ENCODE data around the gene LRRC8D. TPM values are rescaled to one million over a fixed set of nuclear protein-coding genes. Genes with fewer than 3 reads are reported as not detected.
"Not testable (repeated sequence)": the region's sequence is repeated elsewhere in the genome, so short reads cannot be mapped to it uniquely, and the experiment has no call there.

Gene LRRC8D
- total and polyA plus RNA-seq, 9 of the 15 experiments (the other 6 are each of a cell fraction or from before 2014, with no cell fraction given), result 3.4 to 53.9 (median 15.9) TPM

- H3K9ac ChIP-seq (ENCODE audit: insufficient read depth in 1 of 2, low read depth in 2 of 2, low read length in 2 of 2); DNase-seq (ENCODE audit: extremely low read depth in 1 of 4, low spot score in 3 of 4); H3K27ac ChIP-seq (ENCODE audit: extremely low read depth, low read depth, low read length); H3K4me1 ChIP-seq (replicated peaks in 1 of 2; ENCODE audit: control insufficient read depth in 2 of 2, insufficient read depth in 2 of 2, low read length in 2 of 2); FAIRE-seq; intact Hi-C loops (cut with micrococcal nuclease); H4K20me1 ChIP-seq (replicated peaks; ENCODE audit: control insufficient read depth, insufficient read depth, low read length); H3K4me3 ChIP-seq; H3K9me1 ChIP-seq (ENCODE audit: control insufficient read depth, insufficient read depth, low read length); H3K4me2 ChIP-seq (ENCODE audit: insufficient read depth, low read length); H3K27me3 ChIP-seq (ENCODE audit: control insufficient read depth in 2 of 2, insufficient read depth in 2 of 2, low read length in 2 of 2); H3K36me3 ChIP-seq (ENCODE audit: control insufficient read depth, insufficient read depth, low read length); H2AFZ ChIP-seq (ENCODE audit: low read depth, low read length); CTCF ChIA-PET (ENCODE audit: low intra/inter-chr PET ratio); POLR2A ChIA-PET; ATAC-seq; H3K79me2 ChIP-seq (ENCODE audit: control insufficient read depth, insufficient read depth, low read length); H3K9me3 ChIP-seq (replicated peaks; ENCODE audit: control insufficient read depth, insufficient read depth, low read depth, low read length); in situ Hi-C loops (cut with MboI); BruUV-seq (replicated peaks): not testable (repeated sequence)
- TF ChIP-seq BCOR (IDR thresholded peaks at IDR 0.05) (0 out of 2 replicates have a peak, but pooled peaks have one; percentile 13), ZNF184 (CRISPR knock-in tag; IDR thresholded peaks at IDR 0.05) (peak; percentile 75)
- 0% methylated on average over 2 of the region's 2 CpGs for WGBS (ENCODE audit: insufficient coverage, low coverage, missing lambda C conversion rate)
Measured at GRCh38 chr1:89777271-89777670, 43.6 kb upstream of the LRRC8D start.

- Histone ChIP-seq H3K27ac (ENCODE audit: extremely low read depth, low read depth, low read length) (no peak overlapping the region), H3K9me1 (ENCODE audit: control insufficient read depth, insufficient read depth, low read length) (no peaks in the 10 kb centered on the region), H3K79me2 (ENCODE audit: control insufficient read depth, insufficient read depth, low read length) (no peaks in the 10 kb centered on the region), H4K20me1 (replicated peaks; ENCODE audit: control insufficient read depth, insufficient read depth, low read length) (no peaks in the 10 kb centered on the region), H3K36me3 (ENCODE audit: control insufficient read depth, insufficient read depth, low read length) (no peaks in the 10 kb centered on the region), H3K9me3 (replicated peaks; ENCODE audit: control insufficient read depth, insufficient read depth, low read depth, low read length) (no peaks in the 10 kb centered on the region), H3K9ac (ENCODE audit: insufficient read depth in 1 of 2, low read depth in 2 of 2, low read length in 2 of 2) (no peak overlapping the region), H3K4me2 (ENCODE audit: insufficient read depth, low read length) (no peak overlapping the region), H3K4me3 (no peak overlapping the region), H3K27me3 (ENCODE audit: control insufficient read depth in 2 of 2, insufficient read depth in 2 of 2, low read length in 2 of 2) (no peaks in the 10 kb centered on the region), H3K4me1 (replicated peaks in 1 of 2; ENCODE audit: control insufficient read depth in 2 of 2, insufficient read depth in 2 of 2, low read length in 2 of 2) (no peaks in the 10 kb centered on the region), H2AFZ (ENCODE audit: low read depth, low read length) (no peak overlapping the region)
- no TSS peak for BruUV-seq (replicated peaks)
- ChIA-PET POLR2A (no interaction called here), CTCF (ENCODE audit: low intra/inter-chr PET ratio) (no interaction called here)
- FAIRE-seq, result no peak
- DNase-seq (ENCODE audit: extremely low read depth in 1 of 4, low spot score in 3 of 4), result no peak
- ATAC-seq, result no peak
- in situ Hi-C loops (cut with MboI) (no loop called here), intact Hi-C loops (cut with micrococcal nuclease) (no loop called here)
- 21% methylated on average over 6 of the region's 6 CpGs for WGBS (ENCODE audit: insufficient coverage, low coverage, missing lambda C conversion rate)
- TF ChIP-seq ZNF583 (CRISPR knock-in tag; IDR thresholded peaks at IDR 0.05) (no peak), TRIM25 (IDR thresholded peaks at IDR 0.05; ENCODE audit: borderline replicate concordance) (no peak), TCF15 (CRISPR knock-in tag; IDR thresholded peaks at IDR 0.05) (no peak), SMARCB1 (IDR thresholded peaks at IDR 0.05; ENCODE audit: insufficient read length, low read depth) (no peak)
Measured at GRCh38 chr1:89779151-89779940, 41.5 kb upstream of the LRRC8D start.
